Endothelial cell of umbilical vein (primary cell): ENCODE data around the gene ATF3. TPM values are rescaled to one million over a fixed set of nuclear protein-coding genes. Genes with fewer than 3 reads are reported as not detected.

Experiments used
- BruUV-seq: library from RNA; stranded (reverse); fragments of 400-500 nt; replicated peaks from 2 replicates; lab custom pipeline; 2021; lab: Mats Ljungman, UMichigan
- CTCF ChIA-PET: fragments of 300-600, 350-600 bp; sonication (Branson Sonifier 250); formaldehyde crosslinking; loops from one replicate; lab custom pipeline; 2021; ENCODE audit warnings: antibody characterized with exemption, inconsistent platforms; lab: Charles Lee
- POLR2A ChIA-PET: fragments of 300-600, 350-600 bp; sonication (Branson Sonifier 250); formaldehyde crosslinking; loops from one replicate; lab custom pipeline; 2021; ENCODE audit warnings: antibody characterized with exemption, inconsistent platforms; lab: Charles Lee
- DNase-seq: peaks from one replicate; pipeline ENCODE4 v3.0.0-alpha.2; 2011; ENCODE audit warnings: low read depth, low spot score
- FAIRE-seq: peaks from 2 replicates; lab custom pipeline; 2011; peaks lifted over from hg19 to GRCh38; lab: Jason Lieb, UNC
- H2AFZ ChIP-seq: 2 replicates; pipeline ENCODE4 v1.6.0; 2012; ENCODE audit warnings: low read depth, low read length, control low read depth, inconsistent platforms
- H3K27ac ChIP-seq: 2 replicates; pipeline ENCODE4 v1.5.1; 2011; ENCODE audit warnings: low read depth, mild to moderate bottlenecking, control low read depth, low read length, moderate library complexity; ENCODE audit not compliant: insufficient read depth
- H3K27me3 ChIP-seq, 2 experiments: 2 replicates each; pipeline versions ENCODE4 v1.6.0 to v1.6.1; 2011; ENCODE audit warnings: low read length in 2 of 2, mixed read lengths in 1 of 2; ENCODE audit not compliant: control insufficient read depth in 2 of 2, insufficient read depth in 2 of 2
- H3K36me3 ChIP-seq, 2 experiments: 2 replicates in 1 of 2; 3 replicates in 1 of 2; pipeline ENCODE4 v1.5.1; 2011; ENCODE audit warnings: low read length in 2 of 2, mild to moderate bottlenecking in 1 of 2, moderate library complexity in 1 of 2; ENCODE audit not compliant: control insufficient read depth in 2 of 2, insufficient read depth in 2 of 2; ENCODE audit errors: extremely low read depth in 1 of 2
- H3K4me1 ChIP-seq: 3 replicates; pipeline ENCODE4 v1.5.1; 2011; ENCODE audit warnings: mild to moderate bottlenecking, low read length; ENCODE audit not compliant: control insufficient read depth, insufficient read depth; ENCODE audit errors: extremely low read depth
- H3K4me2 ChIP-seq: 2 replicates; pipeline ENCODE4 v1.6.1; 2011; ENCODE audit warnings: low read length, control low read depth, mixed read lengths; ENCODE audit not compliant: insufficient read depth
- H3K4me3 ChIP-seq, 3 experiments: fragments of 200-600 bp in 1 of 3; sonication (generic), shearing (Covaris generic) in 1 of 3; replicated peaks in 1 of 3; 2 replicates each; pipeline ENCODE4 v1.5.1; 2011 to 2016; ENCODE audit warnings: control low read depth in 3 of 3, low read length in 3 of 3, mild to moderate bottlenecking in 2 of 3, inconsistent platforms in 1 of 3, low read depth in 1 of 3, moderate library complexity in 1 of 3; ENCODE audit not compliant: insufficient read depth in 1 of 3
- H3K79me2 ChIP-seq: 2 replicates; pipeline ENCODE4 v1.6.0; 2012; ENCODE audit warnings: low read length, inconsistent platforms; ENCODE audit not compliant: control insufficient read depth, insufficient read depth
- H3K9ac ChIP-seq: replicated peaks from 2 replicates; pipeline ENCODE3; 2011; ENCODE audit warnings: low read length, control low read depth; ENCODE audit not compliant: insufficient read depth; ENCODE audit errors: extremely low read depth
- H3K9me1 ChIP-seq: replicated peaks from 3 replicates; pipeline ENCODE4 v1.6.0; 2011; ENCODE audit warnings: mild to moderate bottlenecking, low read length; ENCODE audit not compliant: control insufficient read depth, insufficient read depth; ENCODE audit errors: extremely low read depth
- H3K9me3 ChIP-seq: replicated peaks from 2 replicates; pipeline ENCODE4 v1.5.1; 2012; ENCODE audit warnings: low read length, inconsistent platforms; ENCODE audit not compliant: control insufficient read depth, insufficient read depth
- H4K20me1 ChIP-seq: replicated peaks from 2 replicates; pipeline ENCODE3; 2011; ENCODE audit warnings: mild to moderate bottlenecking, low read length; ENCODE audit not compliant: control insufficient read depth, insufficient read depth; ENCODE audit errors: extremely low read depth
- CTCF ChIP-seq, 2 donors: IDR thresholded peaks; 1 replicate in 1 of 2; 2 replicates in 1 of 2; pipeline ENCODE4 v1.5.1; 2011; ENCODE audit warnings: low read length in 2 of 2, mild to moderate bottlenecking in 2 of 2, moderate library complexity in 2 of 2, control low read depth in 1 of 2, inconsistent platforms in 1 of 2, low read depth in 1 of 2; ENCODE audit not compliant: insufficient read depth in 1 of 2; ENCODE audit errors: extremely low read depth in 1 of 2
- EZH2 ChIP-seq: IDR thresholded peaks from 2 replicates; pipeline ENCODE4 v1.6.1; 2012; ENCODE audit warnings: borderline replicate concordance, low read depth, mild to moderate bottlenecking, moderate library complexity, low read length, inconsistent platforms; ENCODE audit not compliant: severe bottlenecking
- FOS ChIP-seq: IDR thresholded peaks from 2 replicates; pipeline ENCODE4 v1.6.1; 2011; ENCODE audit warnings: mild to moderate bottlenecking, low read length, moderate library complexity, borderline replicate concordance; ENCODE audit not compliant: insufficient read depth
- GATA2 ChIP-seq: IDR thresholded peaks from 2 replicates; pipeline ENCODE4 v1.7.0; 2011; ENCODE audit warnings: low read depth, mild to moderate bottlenecking, moderate library complexity, mixed read lengths, low read length; ENCODE audit not compliant: insufficient read length, insufficient read depth
- JUN ChIP-seq: IDR thresholded peaks from 2 replicates; pipeline ENCODE4 v1.6.1; 2011; ENCODE audit warnings: borderline replicate concordance, low read depth; ENCODE audit not compliant: insufficient read length, insufficient read depth
- MAX ChIP-seq: IDR thresholded peaks from 2 replicates; pipeline ENCODE4 v1.6.1; 2011; ENCODE audit not compliant: insufficient read depth, insufficient read length
- MYC ChIP-seq: IDR thresholded peaks from one replicate; pipeline ENCODE4 v1.6.1; 2011; ENCODE audit warnings: mild to moderate bottlenecking, low read depth, low read length
- POLR2A ChIP-seq: IDR thresholded peaks from 2 replicates; pipeline ENCODE4 v1.6.1; 2012; ENCODE audit warnings: low read depth, mild to moderate bottlenecking, control low read depth, low read length
- POLR2AphosphoS5 ChIP-seq: IDR thresholded peaks from 2 replicates; pipeline ENCODE4 v1.6.1; 2012; ENCODE audit warnings: low read depth, mild to moderate bottlenecking, control low read depth, low read length, moderate library complexity; ENCODE audit not compliant: insufficient read depth
- dilution Hi-C: fragments of 300-500 bp; cut with MboI; formaldehyde crosslinking; loops from one replicate; pipeline ENCODE4 v1.15.0; 2019; ENCODE audit warnings: low sequenced_read_pairs; ENCODE audit not compliant: extremely low pct_ligation_motif_present
- intact Hi-C: fragments of 100-400 bp; cut with micrococcal nuclease; formaldehyde crosslinking; loops from one replicate; pipeline ENCODE4 v1.10.0; 2022
- polyA plus RNA-seq, 4 experiments: library from polyadenylated mRNA; depleted of rRNA in 3 of 4; stranded (reverse) in 3 of 4; unstranded in 1 of 4; fragments of >200 nt; gene quantifications; 2 replicates each; pipeline versions ENCODE4 v1.2.1 to v1.2.3, GENCODE V29; 2011 to 2012; ENCODE audit warnings: missing spikeins in 1 of 4
- total RNA-seq: library from RNA; stranded (reverse); gene quantifications from 2 replicates; pipeline ENCODE4 v1.2.3, GENCODE V29; 2021

ATF3 gene
- total and polyA plus RNA-seq, 2 donors (not counting 3 experiments of a cell fraction or from before 2014, with no cell fraction given), result 6.1 to 17.1 TPM

- no peak overlapping the region for H3K4me2 ChIP-seq
- no peaks in the 10 kb centered on the region for H3K4me1 ChIP-seq
- intact Hi-C loops, result no loop called here
- ChIA-PET POLR2A (no interaction called here), CTCF (interaction anchor here (0.8 to 2.4 kb wide), 6 partner anchors 10 to 152 kb away, joined by 3 to 11 read pairs (median 5); partner anchors contain the start of gene ATF3)
- H3K9me1 ChIP-seq, result no peaks in the 10 kb centered on the region
- TF ChIP-seq MYC, result no peak
- TF ChIP-seq MAX, result no peak
- TF ChIP-seq GATA2, result no peak
- TF ChIP-seq POLR2A, result no peak
- TF ChIP-seq FOS, result no peak
- no peak for TF ChIP-seq POLR2AphosphoS5
- no peak for TF ChIP-seq JUN
- TF ChIP-seq CTCF (IDR thresholded peaks at IDR 0.05; ENCODE audit: extremely low read depth in 1 of 2, insufficient read depth in 1 of 2, low read depth in 1 of 2, low read length in 2 of 2), result no peak
- no peak for TF ChIP-seq EZH2
- no peaks in the 10 kb centered on the region for H3K79me2 ChIP-seq
- no peak overlapping the region for H2AFZ ChIP-seq
- dilution Hi-C loops, result no loop called here
- H3K27me3 ChIP-seq, result peaks cover 0 to 8% of the 10 kb centered on the region in 2 experiments
- BruUV-seq, result no TSS peak
- no peaks in the 10 kb centered on the region for H3K36me3 ChIP-seq
- H3K27ac ChIP-seq, result no peak overlapping the region
- no peak overlapping the region for H3K4me3 ChIP-seq
- H3K9ac ChIP-seq, result no peak overlapping the region
- no peaks in the 10 kb centered on the region for H3K9me3 ChIP-seq
- FAIRE-seq, result no peak
- no peaks in the 10 kb centered on the region for H4K20me1 ChIP-seq
- DNase-seq, result no peak
Measured at GRCh38 chr1:212628813-212629415, 20.4 kb downstream of the ATF3 start.
